ENCODE measurements around the gene CACNA1G.

The CACNA1G gene

DNA sequence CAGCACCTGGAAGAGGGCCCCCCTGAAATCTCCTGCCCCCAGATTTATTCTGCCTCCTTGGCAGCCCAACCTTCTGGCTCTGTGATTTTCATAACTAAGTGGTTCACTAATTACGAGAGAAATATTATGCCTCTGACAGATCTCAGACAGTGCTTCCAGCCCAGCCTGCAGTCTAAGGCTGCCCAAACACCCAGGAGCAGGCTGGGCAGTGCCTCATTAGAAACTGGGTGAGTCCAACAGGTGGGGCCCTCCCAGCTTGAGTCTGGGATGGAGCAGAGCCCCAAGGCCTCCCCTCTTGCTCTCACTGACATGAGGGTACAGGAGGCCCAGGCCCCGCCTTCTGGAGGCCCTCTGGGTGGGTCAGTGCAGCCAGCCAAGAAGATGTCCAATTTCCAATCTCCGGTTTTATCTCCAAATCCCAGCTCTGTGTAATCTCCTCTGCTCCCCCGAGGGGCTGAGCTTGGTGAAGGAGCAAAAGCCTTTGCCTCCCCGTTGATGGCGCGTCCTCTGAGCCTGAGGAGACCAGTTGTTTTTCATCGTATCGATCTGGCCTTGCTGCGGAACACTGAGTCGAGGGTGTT lies 54.0 kb downstream of the CACNA1G start:
- DNase-seq (ENCODE audit: low spot score): no peak

DNA sequence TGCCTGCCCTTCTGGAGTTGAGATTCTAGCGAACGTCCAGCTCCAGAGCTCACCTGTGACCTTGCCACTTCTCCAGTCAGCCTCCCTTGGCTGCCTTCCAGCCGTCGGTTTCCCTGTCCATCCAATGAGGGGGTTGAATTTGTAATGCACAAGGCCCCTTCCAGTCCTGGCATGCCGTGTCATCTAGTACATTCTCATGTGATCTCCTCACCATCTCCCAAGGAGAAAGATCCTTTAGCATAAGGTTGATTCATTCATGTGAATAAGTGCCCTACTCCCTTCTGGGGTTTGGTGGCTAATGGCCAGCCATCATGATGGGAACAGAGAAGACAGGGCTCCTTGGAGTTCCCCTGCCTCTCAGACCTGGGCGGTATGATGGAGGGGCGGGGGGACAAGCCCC lies 55.3 kb downstream of the CACNA1G start:
- no peak for DNase-seq (ENCODE audit: low spot score)

DNA sequence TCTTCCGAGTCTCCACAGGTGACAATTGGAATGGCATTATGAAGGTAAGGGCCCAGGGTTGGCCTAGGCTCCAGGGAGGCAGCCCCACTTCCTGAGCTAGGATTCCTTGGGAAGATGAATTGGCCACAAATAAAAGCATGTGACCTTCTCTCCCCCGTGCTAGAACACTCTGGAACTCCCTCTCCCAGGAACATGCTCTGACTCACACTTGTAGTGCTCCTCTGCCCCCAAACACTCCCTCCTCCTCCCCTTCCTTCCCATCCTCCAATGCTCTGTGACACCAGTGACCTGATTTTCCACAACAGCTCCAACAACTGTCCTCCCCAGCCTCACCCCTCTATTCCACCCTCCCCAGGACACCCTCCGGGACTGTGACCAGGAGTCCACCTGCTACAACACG lies 57.8 kb downstream of the CACNA1G start:
- DNase-seq (ENCODE audit: low spot score): no peak

DNA sequence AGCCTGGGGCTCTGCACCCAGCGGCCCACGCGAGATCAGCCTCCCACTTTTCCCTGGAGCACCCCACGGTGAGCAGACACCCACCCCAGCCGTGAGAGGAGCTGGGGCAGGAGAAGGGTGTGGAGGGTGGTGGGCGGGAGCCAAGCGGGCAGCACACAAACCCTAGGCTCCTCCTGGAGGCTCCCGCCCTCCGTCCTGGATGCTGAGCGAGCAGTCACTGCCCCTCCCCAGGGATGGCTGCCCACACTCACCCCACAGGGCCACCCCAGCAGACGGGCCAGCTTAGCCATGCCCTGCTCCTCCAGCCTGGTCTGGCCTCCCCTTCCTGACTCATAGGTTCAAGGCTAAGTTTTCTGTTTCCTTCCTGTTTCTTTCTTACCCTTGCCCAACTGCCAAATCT lies 58.4 kb downstream of the CACNA1G start:
- DNase-seq (ENCODE audit: low spot score): no peak

DNA sequence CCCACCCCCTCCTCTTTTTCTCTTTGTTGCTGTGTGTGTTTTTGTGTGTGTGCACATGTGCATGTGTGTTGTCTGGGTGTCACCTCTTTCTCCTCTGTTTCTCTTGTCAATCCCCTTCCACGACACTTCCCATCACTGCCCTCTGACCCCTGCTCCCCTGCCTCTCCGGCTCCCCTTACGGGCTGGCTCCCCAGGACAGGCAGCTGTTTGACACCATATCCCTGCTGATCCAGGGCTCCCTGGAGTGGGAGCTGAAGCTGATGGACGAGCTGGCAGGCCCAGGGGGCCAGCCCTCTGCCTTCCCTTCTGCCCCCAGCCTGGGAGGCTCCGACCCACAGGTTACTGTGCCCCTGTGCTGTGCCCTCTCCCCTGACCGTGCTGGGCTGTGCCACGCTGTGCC lies 59.0 kb downstream of the CACNA1G start:
- DNase-seq (ENCODE audit: low spot score): no peak

DNA sequence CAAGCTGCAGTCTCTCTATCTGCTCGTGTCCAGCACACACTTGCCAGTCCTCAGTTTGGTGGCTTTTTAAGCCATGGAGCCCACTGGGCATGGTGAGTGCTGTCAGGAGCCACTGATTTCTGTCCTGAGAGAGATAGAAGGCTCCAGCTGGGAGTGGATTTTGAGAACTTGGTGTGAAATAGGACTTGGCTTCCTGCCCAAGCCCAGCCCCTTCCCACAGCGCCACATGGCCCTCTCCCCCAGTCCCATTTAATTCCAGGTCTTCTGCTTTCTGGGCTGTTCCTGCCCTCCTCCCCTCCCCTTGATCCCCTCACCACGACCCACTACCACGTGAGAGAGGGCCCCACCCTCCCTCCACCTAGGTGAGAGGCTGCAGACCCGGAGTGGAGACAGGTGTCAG lies 59.7 kb downstream of the CACNA1G start:
- DNase-seq (ENCODE audit: low spot score): no peak

DNA sequence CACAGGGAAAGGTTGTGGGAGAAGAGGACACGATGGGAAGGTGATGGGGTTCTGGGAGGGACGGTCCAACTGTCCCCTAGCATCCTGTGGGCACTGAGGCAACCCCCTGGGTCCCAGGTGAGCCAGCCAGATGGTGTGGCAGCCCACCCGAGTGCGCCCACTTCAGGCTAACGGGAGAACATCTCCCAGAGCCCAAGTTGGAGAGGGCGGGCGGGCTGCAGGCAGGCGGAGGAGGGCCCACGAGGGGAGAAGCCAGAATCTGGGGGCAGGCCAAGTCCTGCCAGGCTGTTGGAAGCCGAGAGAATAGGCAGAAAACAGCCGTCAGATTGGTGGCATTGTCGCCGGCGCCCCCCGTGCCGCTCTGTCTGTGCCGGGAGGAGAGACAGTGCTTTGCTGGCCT lies 60.3 kb downstream of the CACNA1G start:
- no peak for DNase-seq (ENCODE audit: low spot score)

DNA sequence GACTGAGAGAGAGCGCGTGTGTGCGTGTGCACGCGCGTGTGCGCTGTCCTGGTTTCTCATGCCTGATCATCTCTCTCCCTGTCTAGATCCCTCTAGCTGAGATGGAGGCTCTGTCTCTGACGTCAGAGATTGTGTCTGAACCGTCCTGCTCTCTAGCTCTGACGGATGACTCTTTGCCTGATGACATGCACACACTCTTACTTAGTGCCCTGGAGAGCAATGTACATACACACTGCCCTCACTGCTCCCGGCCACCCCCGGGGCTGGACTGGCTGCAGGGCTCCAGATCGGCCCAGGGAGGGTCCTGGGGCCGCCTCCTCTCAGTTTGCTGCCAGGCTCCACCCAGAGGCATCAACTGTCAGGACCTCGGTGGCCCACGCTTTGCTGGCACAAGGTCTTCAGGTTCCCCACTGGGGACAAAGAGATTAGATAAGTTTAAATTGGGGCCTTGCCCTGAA lies 61.1 kb downstream of the CACNA1G start:
- no peak for DNase-seq (ENCODE audit: low spot score)

DNA sequence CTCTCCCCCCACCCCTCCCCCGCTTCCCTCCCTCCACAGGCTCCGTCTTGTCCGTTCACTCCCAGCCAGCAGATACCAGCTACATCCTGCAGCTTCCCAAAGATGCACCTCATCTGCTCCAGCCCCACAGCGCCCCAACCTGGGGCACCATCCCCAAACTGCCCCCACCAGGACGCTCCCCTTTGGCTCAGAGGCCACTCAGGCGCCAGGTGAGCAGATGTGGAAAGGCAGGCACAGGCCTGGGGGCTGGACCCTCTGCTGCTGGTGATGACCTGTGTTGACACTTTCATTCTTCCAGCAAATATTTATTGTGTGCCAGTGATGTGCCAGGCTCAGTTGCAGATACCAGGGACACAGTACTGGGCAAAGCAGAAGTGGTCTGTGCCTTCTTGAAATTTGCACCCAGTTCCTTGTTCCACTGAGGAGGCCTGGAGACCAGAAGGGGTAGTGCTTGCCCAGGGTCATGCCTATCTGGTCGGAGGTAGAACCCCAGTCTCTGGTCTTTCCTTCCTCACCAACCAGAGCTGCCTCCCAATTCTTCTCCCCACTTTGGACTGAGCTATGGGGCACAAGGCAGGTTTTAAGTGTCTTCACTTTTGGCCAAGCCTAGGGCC lies 63.9 kb downstream of the CACNA1G start:
- no peak for DNase-seq (ENCODE audit: low spot score)

DNA sequence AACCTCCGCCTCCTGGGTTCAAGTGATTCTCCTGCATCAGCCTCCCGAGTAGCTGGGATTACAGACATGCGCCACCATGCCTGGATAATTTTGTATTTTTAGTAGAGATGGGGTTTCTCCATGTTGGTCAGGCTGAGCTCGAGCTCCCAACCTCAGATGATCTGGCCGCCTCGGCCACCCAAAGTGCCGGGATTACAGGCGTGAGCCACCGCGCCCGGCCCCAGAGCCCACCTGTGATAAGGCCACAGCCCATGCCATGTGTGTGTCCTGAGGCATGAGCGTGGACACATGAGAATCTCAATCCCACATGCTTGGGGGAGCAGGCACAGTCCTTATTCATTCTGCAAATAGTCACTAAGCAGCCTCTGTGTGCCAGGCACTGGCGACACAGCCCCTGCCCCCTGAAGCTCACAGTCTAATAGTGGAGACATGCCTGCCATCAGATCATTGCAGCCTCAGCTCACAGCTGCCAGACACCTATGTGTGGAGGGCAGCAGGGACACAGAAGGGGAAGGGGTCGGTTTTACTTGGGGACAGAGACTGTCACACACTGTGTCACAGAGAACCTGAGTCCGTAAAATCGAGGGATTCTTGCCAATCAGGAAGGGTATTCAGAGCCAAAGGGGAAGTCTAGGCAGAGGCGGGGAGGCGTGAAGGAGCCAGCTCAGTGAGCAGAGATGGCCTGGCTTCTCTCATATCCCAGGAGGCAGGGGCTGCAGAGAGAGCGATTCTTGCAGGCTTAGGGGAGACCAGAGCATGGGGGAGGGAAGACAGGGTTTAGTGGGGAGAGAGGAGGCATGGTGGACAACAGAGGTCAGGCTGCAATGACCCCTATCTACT lies 64.7 kb downstream of the CACNA1G start:
- no peak for DNase-seq (ENCODE audit: low spot score)

DNA sequence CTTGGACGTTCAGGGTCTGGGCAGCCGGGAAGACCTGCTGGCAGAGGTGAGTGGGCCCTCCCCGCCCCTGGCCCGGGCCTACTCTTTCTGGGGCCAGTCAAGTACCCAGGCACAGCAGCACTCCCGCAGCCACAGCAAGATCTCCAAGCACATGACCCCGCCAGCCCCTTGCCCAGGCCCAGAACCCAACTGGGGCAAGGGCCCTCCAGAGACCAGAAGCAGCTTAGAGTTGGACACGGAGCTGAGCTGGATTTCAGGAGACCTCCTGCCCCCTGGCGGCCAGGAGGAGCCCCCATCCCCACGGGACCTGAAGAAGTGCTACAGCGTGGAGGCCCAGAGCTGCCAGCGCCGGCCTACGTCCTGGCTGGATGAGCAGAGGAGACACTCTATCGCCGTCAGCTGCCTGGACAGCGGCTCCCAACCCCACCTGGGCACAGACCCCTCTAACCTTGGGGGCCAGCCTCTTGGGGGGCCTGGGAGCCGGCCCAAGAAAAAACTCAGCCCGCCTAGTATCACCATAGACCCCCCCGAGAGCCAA lies 65.6 kb downstream of the CACNA1G start:
- DNase-seq (ENCODE audit: low spot score): peak; percentile 40

DNA sequence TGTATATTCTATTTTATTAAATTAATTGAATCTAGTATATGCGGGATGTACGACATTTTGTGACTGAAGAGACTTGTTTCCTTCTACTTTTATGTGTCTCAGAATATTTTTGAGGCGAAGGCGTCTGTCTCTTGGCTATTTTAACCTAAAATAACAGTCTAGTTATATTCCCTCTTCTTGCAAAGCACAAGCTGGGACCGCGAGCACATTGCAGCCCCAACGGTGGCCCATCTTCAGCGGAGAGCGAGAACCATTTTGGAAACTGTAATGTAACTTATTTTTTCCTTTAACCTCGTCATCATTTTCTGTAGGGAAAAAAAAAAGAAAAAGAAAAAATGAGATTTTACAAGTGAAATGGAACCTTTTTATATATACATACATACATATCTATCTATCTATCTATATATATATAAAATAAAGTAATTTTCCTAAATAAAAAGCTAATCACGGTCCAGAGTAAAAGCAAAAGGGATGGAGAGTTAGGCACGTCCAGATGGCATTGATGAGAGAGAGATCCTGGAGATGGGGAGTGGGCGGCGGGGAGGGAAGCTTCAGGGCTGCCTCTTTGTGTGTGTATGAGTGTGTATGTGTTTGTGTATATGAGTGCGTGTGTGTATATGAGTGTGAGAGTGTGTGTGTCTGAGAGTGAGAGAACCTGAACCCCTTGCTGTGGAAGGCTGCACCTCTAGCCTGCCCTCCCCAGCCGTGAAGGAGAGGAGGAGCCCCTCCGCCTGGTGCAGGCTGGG lies 66.7 kb downstream of the CACNA1G start:
- DNase-seq (ENCODE audit: low spot score): no peak

DNA sequence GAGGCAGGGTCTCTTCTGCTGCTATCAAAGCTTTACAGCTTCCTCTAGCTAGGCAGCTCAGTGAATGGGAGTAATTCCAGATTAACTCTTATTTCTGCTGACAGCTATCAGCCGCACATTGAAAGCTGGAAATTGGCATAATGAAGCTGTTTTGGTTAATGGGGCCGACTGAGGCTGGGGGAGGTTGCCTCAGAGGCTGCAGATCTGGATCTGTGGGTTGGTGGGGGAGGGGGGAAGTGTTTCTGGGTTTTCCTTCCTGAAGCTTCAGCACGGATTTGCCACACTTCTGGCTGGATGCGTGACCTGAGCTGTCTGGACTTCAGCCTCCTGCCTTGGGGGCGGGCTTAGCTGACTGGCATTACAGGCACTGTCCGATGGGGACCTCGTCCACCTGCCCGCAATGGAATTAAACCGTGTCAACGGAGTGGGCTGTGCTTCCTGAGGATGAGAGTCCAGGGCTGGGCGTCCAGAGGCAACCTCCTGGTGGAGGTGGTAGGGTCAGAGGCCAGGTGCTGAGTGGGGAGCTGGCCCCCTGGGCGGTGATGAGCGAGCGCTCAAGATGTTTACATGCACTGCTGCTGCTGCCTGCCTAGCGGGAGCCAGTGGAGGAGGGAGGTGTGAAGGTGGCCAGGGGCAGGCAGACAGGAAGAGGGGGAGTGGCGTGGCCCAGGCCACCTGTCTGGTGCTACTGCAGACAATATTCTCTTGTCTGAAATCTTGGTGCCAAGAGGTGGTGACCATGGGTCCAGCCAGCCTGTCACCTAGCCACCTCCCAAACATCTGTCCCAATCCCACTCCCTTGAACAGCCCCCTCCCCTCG lies 67.5 kb downstream of the CACNA1G start:
- no peak for DNase-seq (ENCODE audit: low spot score)

DNA sequence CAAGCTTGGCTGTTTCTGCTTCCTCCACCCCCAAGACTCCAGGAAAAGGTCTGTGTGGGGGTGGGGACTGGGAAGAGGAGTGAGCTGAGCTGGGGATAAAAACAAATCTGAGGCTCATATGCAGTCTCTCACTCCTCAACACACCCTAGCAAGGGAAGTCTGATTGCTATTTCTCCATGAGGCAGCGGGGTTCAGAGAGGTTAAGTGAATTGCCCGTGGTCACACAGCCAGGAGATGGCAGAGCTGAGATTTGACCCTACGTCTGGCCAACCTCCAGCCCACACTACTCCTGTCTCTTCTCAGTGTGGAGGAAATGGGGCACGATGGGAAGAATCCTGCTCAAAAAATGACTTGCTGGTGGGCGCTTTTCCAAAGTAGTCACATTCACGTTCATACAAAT lies 69.4 kb downstream of the CACNA1G start:
- DNase-seq (ENCODE audit: low spot score): no peak

DNA sequence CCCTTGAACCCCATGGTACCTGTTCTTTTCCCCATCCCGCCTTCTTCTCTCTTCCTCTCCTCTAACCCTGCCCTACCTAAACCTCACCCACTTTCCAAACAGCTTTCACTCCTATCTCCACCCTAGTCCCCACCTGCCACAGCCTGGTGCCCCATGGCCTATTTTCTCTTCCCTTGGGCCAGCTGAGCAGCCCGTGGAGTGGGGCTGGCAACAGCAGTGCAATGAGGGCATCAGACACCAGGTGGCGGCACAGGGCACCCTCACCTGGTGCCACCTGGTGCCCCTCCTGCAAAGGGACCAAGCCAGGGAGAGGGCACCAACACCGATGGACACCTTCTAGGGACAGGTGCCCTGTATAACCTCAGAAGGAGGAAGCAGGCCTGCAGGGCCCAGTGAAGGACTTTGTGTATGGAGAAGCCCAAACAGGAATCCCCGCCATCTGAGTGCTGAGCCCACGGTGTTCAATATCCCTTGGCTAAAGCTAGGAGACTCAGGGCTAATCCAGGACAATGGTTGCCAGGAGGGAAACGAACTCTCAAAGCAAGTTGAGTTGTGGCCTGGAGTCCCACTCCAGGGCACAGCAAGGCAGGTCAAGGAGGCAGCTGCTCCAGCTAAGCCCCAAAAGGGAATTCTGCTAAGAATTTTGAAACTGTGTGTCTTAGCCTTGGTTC lies 70.1 kb downstream of the CACNA1G start:
- DNase-seq (ENCODE audit: low spot score): peak; percentile 53

DNA sequence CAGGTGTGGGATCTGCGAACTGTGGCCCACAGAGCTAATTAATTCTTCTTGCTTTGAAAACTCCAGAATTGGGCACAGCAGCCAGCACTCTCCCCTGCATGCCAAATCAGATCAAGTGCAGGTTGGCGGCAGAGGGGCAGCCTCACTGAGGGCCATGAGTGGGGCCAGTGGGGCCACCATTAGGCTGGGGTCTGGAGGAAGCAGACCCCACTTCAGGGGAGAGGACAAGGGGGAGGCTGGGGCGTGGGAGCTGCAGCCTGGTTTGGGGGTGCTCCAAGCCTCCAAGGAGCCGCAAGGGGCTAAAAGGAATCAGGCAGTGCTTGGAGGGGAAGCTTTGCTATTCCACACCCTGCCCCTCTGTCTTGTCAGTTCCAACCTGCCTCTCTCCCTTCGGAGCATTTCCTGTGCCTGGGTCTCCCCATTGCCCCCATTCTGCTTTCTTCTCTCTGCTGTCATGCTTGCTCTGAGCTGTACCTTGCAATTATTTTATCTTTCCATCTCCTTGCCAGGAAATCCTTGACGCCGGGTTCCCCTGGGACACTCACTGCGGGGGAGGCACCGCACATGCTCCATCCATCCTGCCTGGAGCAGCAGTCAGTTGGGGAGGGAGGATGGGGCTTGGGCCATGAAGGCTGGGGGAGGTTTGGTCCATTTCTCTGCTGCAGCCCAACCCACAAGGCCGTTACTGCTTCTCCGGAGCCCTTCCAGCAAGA lies 70.8 kb downstream of the CACNA1G start:
- peak; percentile 28 for DNase-seq (ENCODE audit: low spot score)

DNA sequence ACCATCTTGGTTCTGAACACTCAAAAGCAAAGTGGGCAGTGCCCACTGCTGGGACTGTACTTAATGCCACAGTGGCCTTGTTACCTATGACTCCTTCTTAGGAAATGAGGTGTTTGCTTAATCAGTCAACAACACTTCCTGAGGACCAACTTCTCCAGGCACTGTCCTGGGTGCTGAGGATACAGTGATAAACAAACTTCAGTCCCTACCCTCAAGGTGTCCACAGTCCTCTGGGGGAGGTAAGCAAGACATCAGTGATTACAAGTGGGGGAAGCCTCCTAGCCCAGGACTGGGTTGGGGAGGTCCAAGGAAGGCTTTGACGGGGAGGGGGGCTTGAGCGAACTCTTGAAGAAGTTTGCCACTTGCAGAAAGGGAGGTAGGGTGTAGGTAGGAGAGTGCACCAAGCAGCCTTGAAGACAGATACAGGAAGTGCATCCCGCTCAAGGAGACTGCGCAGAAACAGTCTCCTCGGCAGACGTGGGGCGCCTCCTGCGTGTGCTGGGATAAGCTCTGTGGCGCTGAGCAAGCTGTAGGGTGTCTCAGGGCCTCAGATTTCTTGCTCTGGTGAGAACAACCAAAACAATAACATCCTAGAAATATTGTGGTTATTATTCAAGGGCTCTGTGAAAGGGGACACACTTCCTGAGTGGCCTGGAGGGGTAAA lies 71.5 kb downstream of the CACNA1G start:
- no peak for DNase-seq (ENCODE audit: low spot score)

DNA sequence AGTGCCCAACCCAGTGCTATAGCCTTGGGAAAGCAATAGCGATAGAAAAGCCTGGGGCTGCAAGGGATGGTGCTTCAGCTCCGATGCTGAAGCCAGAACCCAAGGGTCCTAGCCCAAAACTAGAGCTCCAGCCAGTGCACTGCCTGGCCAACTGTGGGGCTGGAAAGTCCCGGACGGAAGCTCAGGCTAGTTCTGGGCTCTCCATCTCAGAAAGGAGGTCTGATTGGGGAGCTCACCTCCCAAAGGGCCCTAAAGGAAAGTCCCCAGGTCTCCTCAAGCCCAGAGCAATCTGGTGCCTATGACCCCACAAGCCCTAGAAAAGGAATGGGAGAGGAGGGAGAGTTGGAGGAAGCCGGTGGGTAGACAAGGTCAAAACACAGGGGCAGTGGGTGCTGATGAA lies 72.1 kb downstream of the CACNA1G start:
- no peak for DNase-seq (ENCODE audit: low spot score)

DNA sequence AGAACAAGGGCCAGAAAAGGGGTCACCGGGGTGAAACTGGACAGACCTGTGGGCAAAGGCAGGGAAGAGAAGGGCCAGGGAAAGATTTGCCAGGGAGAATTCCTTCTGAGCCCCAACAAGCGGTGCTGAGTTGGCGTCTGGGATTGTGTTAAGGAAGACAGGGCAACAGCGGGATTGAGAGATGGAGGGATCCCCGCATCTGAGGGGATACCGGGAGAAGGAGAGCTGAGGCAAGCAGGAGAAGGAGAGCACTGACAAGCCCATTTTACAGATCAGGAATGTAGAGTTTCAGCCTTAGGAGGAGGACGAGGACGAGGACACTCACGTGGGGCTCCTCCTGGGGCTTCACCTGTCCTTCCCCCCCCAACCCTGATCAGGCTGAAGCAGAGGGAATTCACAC lies 73.2 kb downstream of the CACNA1G start:
- DNase-seq (ENCODE audit: low spot score): no peak
